Calu3 (cell line): ENCODE results near the gene LDLRAD3. TPM values are rescaled to one million over a fixed set of nuclear protein-coding genes. Genes with fewer than 3 reads are reported as not detected.

Experiments used
- BruUV-seq: library from RNA; stranded (reverse); fragments of 400-500 nt; replicated peaks from 2 replicates; lab custom pipeline; 2021; lab: Mats Ljungman, UMichigan
- CTCF ChIA-PET: fragments of 300-600 bp; sonication (Branson Sonifier 250); formaldehyde crosslinking; loops from one replicate; lab custom pipeline; 2022; ENCODE audit warnings: antibody characterized with exemption; lab: Charles Lee
- DNase-seq: peaks from one replicate; pipeline ENCODE4 v3.0.0; 2022
- H3K27ac Mint-ChIP-seq: one replicate; pipeline ENCODE4 v1.8.0; 2022; ENCODE audit warnings: mixed read lengths; ENCODE audit not compliant: unreplicated experiment
- H3K27me3 Mint-ChIP-seq: one replicate; pipeline ENCODE4 v1.8.0; 2022; ENCODE audit warnings: mixed read lengths; ENCODE audit not compliant: unreplicated experiment
- H3K36me3 Mint-ChIP-seq: one replicate; pipeline ENCODE4 v1.8.0; 2022; ENCODE audit warnings: mild to moderate bottlenecking, moderate library complexity, mixed read lengths; ENCODE audit not compliant: insufficient read depth, unreplicated experiment
- H3K4me1 Mint-ChIP-seq: one replicate; pipeline ENCODE4 v1.8.0; 2022; ENCODE audit warnings: mild to moderate bottlenecking, low read depth, mixed read lengths; ENCODE audit not compliant: unreplicated experiment
- H3K4me3 Mint-ChIP-seq: one replicate; pipeline ENCODE4 v1.8.0; 2022; ENCODE audit warnings: mild to moderate bottlenecking, low read depth, moderate library complexity, mixed read lengths; ENCODE audit not compliant: unreplicated experiment
- H3K9me3 Mint-ChIP-seq: one replicate; pipeline ENCODE4 v1.8.0; 2022; ENCODE audit warnings: low read depth, mixed read lengths; ENCODE audit not compliant: unreplicated experiment
- CTCF ChIP-seq: fragments of 200-600 bp; IDR thresholded peaks from one replicate; pipeline ENCODE4 v1.8.0; 2022; ENCODE audit warnings: antibody characterized with exemption; ENCODE audit not compliant: unreplicated experiment
- intact Hi-C: fragments of 100-400 bp; cut with micrococcal nuclease; formaldehyde crosslinking; loops from one replicate; pipeline ENCODE4 v1.10.0; 2022; ENCODE audit not compliant: unreplicated experiment
- total RNA-seq: library from RNA; stranded (reverse); gene quantifications from 2 replicates; pipeline ENCODE4 v1.2.3, GENCODE V29; 2022

The LDLRAD3 gene
- total RNA-seq, 1 experiment from 2014 or later: 16.2 TPM

DNA sequence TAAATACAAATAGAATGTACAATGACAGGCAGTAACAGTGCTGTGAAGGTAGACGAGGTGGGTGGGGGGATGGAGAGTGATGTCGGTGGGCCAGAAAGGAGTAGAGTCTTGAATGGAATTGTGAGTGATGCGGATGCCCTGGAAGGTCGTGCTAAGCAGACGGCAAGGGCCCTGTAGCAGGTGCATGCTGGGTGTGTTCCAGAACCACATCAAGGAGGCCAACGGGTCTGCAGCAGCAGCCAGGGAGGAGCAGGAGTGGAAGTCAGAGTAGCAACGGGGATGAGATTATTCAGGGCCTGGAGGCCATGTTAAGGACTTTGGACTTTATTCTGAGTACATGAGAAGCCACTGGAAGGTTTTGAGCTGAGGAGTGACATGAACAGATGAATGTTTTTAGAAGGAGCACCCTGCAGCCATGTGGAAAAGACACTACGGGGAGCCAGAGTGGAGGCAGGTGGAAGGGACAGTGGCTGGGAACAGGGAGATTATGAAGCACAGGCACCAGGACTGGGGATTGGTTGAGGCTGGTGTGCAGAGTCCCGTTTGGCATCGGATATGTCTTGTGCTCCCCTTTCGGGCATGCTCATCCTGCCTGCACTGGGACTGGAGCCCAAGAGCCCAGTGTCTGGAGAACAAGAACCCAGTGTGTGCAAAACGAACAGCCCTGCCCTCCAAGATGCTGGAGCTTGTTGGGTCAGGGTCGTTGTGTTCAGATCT, 271.3 kb downstream of the LDLRAD3 start:
- Mint-ChIP-seq H3K4me1 (peaks cover 14% of the 10 kb centered on the region), H3K9me3 (no peaks in the 10 kb centered on the region), H3K36me3 (no peaks in the 10 kb centered on the region), H3K27me3 (no peaks in the 10 kb centered on the region), H3K27ac (no peak overlapping the region), H3K4me3 (no peak overlapping the region)
- TF ChIP-seq CTCF: no peak
- CTCF ChIA-PET: interaction anchor here (0.5 kb wide), 1 partner anchor 27 kb away, joined by 7 read pairs; no protein-coding TSS in a partner anchor
- no TSS peak for BruUV-seq
- no peak for DNase-seq
- intact Hi-C loops: no loop called here

GRCh38 chr11:36215693-36216060, 271.8 kb downstream of the LDLRAD3 start:
- H3K4me3 Mint-ChIP-seq: no peak overlapping the region
- no peak for DNase-seq
- H3K27ac Mint-ChIP-seq: no peak overlapping the region
- H3K36me3 Mint-ChIP-seq: no peaks in the 10 kb centered on the region
- peaks cover 2% of the 10 kb centered on the region for H3K9me3 Mint-ChIP-seq
- CTCF ChIA-PET: interaction anchor here (0.5 kb wide), 1 partner anchor 27 kb away, joined by 7 read pairs; no protein-coding TSS in a partner anchor
- BruUV-seq: no TSS peak
- H3K4me1 Mint-ChIP-seq: peaks cover 14% of the 10 kb centered on the region
- intact Hi-C loops: no loop called here
- no peaks in the 10 kb centered on the region for H3K27me3 Mint-ChIP-seq
- no peak for TF ChIP-seq CTCF

- Mint-ChIP-seq H3K4me1 (peaks cover 14% of the 10 kb centered on the region), H3K36me3 (no peaks in the 10 kb centered on the region), H3K27me3 (no peaks in the 10 kb centered on the region), H3K4me3 (no peak overlapping the region), H3K9me3 (peaks cover 2% of the 10 kb centered on the region), H3K27ac (no peak overlapping the region)
- DNase-seq: no peak
- no TSS peak for BruUV-seq
- intact Hi-C loops: no loop called here
- no peak for TF ChIP-seq CTCF
- CTCF ChIA-PET: interaction anchor here (0.5 kb wide), 1 partner anchor 28 kb away, joined by 7 read pairs; no protein-coding TSS in a partner anchor
These were observed 272.3 kb downstream of the LDLRAD3 start for GRCh38 chr11:36216061-36216615.

GRCh38 chr11:36218283-36218921, 274.5 kb downstream of the LDLRAD3 start:
- CTCF ChIA-PET: no interaction called here
- no peak for TF ChIP-seq CTCF
- DNase-seq: no peak
- H3K27ac Mint-ChIP-seq: no peak overlapping the region
- BruUV-seq: no TSS peak
- intact Hi-C loops: no loop called here
- H3K36me3 Mint-ChIP-seq: no peaks in the 10 kb centered on the region
- no peaks in the 10 kb centered on the region for H3K27me3 Mint-ChIP-seq
- no peak overlapping the region for H3K4me3 Mint-ChIP-seq
- peaks cover 14% of the 10 kb centered on the region for H3K4me1 Mint-ChIP-seq
- H3K9me3 Mint-ChIP-seq: peaks cover 2% of the 10 kb centered on the region
